ENCODE results near the gene PLEKHB2. TPM values are rescaled to one million over a fixed set of nuclear protein-coding genes. Genes with fewer than 3 reads are reported as not detected.
"Not testable (repeated sequence)": the region's sequence is repeated elsewhere in the genome, so short reads cannot be mapped to it uniquely, and the experiment has no call there.

Gene PLEKHB2
- total RNA-seq, 2 donors from 2014 or later: 128 to 141 TPM

- intact Hi-C loops (cut with DNase I): no loop called here
- no peaks in the 10 kb centered on the region for H3K9me3 ChIP-seq
- H3K27ac ChIP-seq: no peak overlapping the region
- no peak for TF ChIP-seq CTCF (IDR thresholded peaks at IDR 0.05)
- no peaks in the 10 kb centered on the region for H3K4me1 ChIP-seq
- peaks cover 25% of the 10 kb centered on the region for H3K36me3 ChIP-seq
- H3K9ac ChIP-seq (ENCODE audit: low read depth in 2 of 2, low read length in 2 of 2): no peak overlapping the region
- H3K4me3 ChIP-seq: no peak overlapping the region
- no peaks in the 10 kb centered on the region for H3K27me3 ChIP-seq
- DNase-seq: no peak
Measured at GRCh38 chr2:131142849-131143248, 37.7 kb downstream of the PLEKHB2 start.

- no peaks in the 10 kb centered on the region for H3K4me1 ChIP-seq
- H3K27me3 ChIP-seq: no peaks in the 10 kb centered on the region
- no peak for DNase-seq
- no peaks in the 10 kb centered on the region for H3K9me3 ChIP-seq
- H3K36me3 ChIP-seq: peaks cover 25% of the 10 kb centered on the region
- no peak for TF ChIP-seq CTCF (IDR thresholded peaks at IDR 0.05)
- H3K9ac ChIP-seq (ENCODE audit: low read depth in 2 of 2, low read length in 2 of 2): no peak overlapping the region
- H3K4me3 ChIP-seq: no peak overlapping the region
- intact Hi-C loops (cut with DNase I): no loop called here
- no peak overlapping the region for H3K27ac ChIP-seq
Measured at GRCh38 chr2:131143803-131144202, 38.7 kb downstream of the PLEKHB2 start.

GRCh38 chr2:131145040-131145439 lies 39.9 kb downstream of the PLEKHB2 start:
- DNase-seq: no peak
- Histone ChIP-seq H3K9me3 (no peaks in the 10 kb centered on the region), H3K36me3 (peaks cover 12% of the 10 kb centered on the region), H3K4me3 (no peak overlapping the region), H3K27me3 (no peaks in the 10 kb centered on the region), H3K4me1 (no peaks in the 10 kb centered on the region), H3K9ac (ENCODE audit: low read depth in 2 of 2, low read length in 2 of 2) (no peak overlapping the region), H3K27ac (no peak overlapping the region)
- no peak for TF ChIP-seq CTCF (IDR thresholded peaks at IDR 0.05)
- intact Hi-C loops (cut with DNase I): no loop called here

GRCh38 chr2:131146231-131146630 lies 41.1 kb downstream of the PLEKHB2 start:
- H3K9ac ChIP-seq (ENCODE audit: low read depth in 2 of 2, low read length in 2 of 2): no peak overlapping the region
- intact Hi-C loops (cut with DNase I): no loop called here
- no peak for TF ChIP-seq CTCF (IDR thresholded peaks at IDR 0.05)
- DNase-seq: no peak
- no peaks in the 10 kb centered on the region for H3K27me3 ChIP-seq
- H3K36me3 ChIP-seq: peaks cover 11% of the 10 kb centered on the region
- H3K27ac ChIP-seq: no peak overlapping the region
- no peak overlapping the region for H3K4me3 ChIP-seq
- H3K9me3 ChIP-seq: no peaks in the 10 kb centered on the region
- H3K4me1 ChIP-seq: no peaks in the 10 kb centered on the region

GRCh38 chr2:131146749-131147148 lies 41.6 kb downstream of the PLEKHB2 start:
- DNase-seq: no peak
- intact Hi-C loops (cut with DNase I): no loop called here
- no peaks in the 10 kb centered on the region for H3K4me1 ChIP-seq
- peaks cover 11% of the 10 kb centered on the region for H3K36me3 ChIP-seq
- no peak for TF ChIP-seq CTCF (IDR thresholded peaks at IDR 0.05)
- H3K27me3 ChIP-seq: no peaks in the 10 kb centered on the region
- H3K9me3 ChIP-seq: no peaks in the 10 kb centered on the region
- no peak overlapping the region for H3K9ac ChIP-seq (ENCODE audit: low read depth in 2 of 2, low read length in 2 of 2)
- H3K4me3 ChIP-seq: no peak overlapping the region
- H3K27ac ChIP-seq: no peak overlapping the region

- no peak for TF ChIP-seq CTCF (IDR thresholded peaks at IDR 0.05)
- Histone ChIP-seq H3K4me3 (no peak overlapping the region), H3K36me3 (peaks cover 9% of the 10 kb centered on the region), H3K4me1 (no peaks in the 10 kb centered on the region), H3K9me3 (no peaks in the 10 kb centered on the region), H3K9ac (ENCODE audit: low read depth in 2 of 2, low read length in 2 of 2) (no peak overlapping the region), H3K27ac (no peak overlapping the region), H3K27me3 (no peaks in the 10 kb centered on the region)
- DNase-seq: no peak
- intact Hi-C loops (cut with DNase I): no loop called here
Measured at GRCh38 chr2:131148426-131148825, 43.3 kb downstream of the PLEKHB2 start.

- H3K27ac ChIP-seq; H3K27me3 ChIP-seq; H3K9ac ChIP-seq (ENCODE audit: low read depth in 2 of 2, low read length in 2 of 2); H3K4me1 ChIP-seq; DNase-seq; intact Hi-C loops (cut with DNase I); H3K4me3 ChIP-seq; H3K9me3 ChIP-seq; H3K36me3 ChIP-seq: not testable (repeated sequence)
Measured at GRCh38 chr2:131150109-131150508, 45.0 kb downstream of the PLEKHB2 start.

Measured in colonic mucosa (tissue), 4 donors.